Testis (tissue), 2 donors: Measurements from ENCODE around the gene UBE2O.

Experiments used
- CTCF ChIP-seq, 3 experiments: fragments of 450-650 bp in 2 of 3; fragments of 200-600 bp in 1 of 3; sonication (generic) in 1 of 3; IDR thresholded peaks; one replicate each; pipeline ENCODE4 v1.5.1; 2016 to 2019; ENCODE audit warnings: antibody characterized with exemption in 3 of 3, mild to moderate bottlenecking in 2 of 3, moderate library complexity in 1 of 3
- POLR2A ChIP-seq: fragments of 450-650 bp; IDR thresholded peaks from one replicate; pipeline ENCODE4 v1.6.1; 2017; ENCODE audit warnings: antibody characterized with exemption, mild to moderate bottlenecking, moderate library complexity

GRCh38 chr17:76395980-76396379, 57.0 kb downstream of the UBE2O start:
- TF ChIP-seq CTCF (IDR thresholded peaks at IDR 0.05) (no peak), POLR2A (no peak)
